Islet of Langerhans (tissue), 1 donor: ENCODE results near the gene PUS10.
"Not testable (repeated sequence)": the region's sequence is repeated elsewhere in the genome, so short reads cannot be mapped to it uniquely, and the experiment has no call there.

ENCODE experiments used
- FAIRE-seq: peaks from one replicate; lab custom pipeline; 2011; peaks lifted over from hg19 to GRCh38; lab: Jason Lieb, UNC

The PUS10 gene

GRCh38 chr2:60926741-60927552 is 91.1 kb downstream of the PUS10 start:
- no peak for FAIRE-seq

- peak; percentile 5 for FAIRE-seq
These were observed 91.9 kb downstream of the PUS10 start for GRCh38 chr2:60925994-60926740.

GRCh38 chr2:60907329-60907728 is 110.7 kb downstream of the PUS10 start:
- FAIRE-seq, result no peak

- FAIRE-seq, result no peak
These were observed 111.7 kb downstream of the PUS10 start for GRCh38 chr2:60906395-60906794.

- not testable (repeated sequence) for FAIRE-seq
These were observed 112.2 kb downstream of the PUS10 start for GRCh38 chr2:60905867-60906266.

- FAIRE-seq, result not testable (repeated sequence)
These were observed 116.8 kb downstream of the PUS10 start for GRCh38 chr2:60901296-60901695.

- no peak for FAIRE-seq
These were observed 118.2 kb downstream of the PUS10 start for GRCh38 chr2:60899892-60900249.

- FAIRE-seq, result no peak
These were observed 118.7 kb downstream of the PUS10 start for GRCh38 chr2:60899230-60899891.

- FAIRE-seq, result no peak
These were observed 119.5 kb downstream of the PUS10 start for GRCh38 chr2:60898567-60898966.
